GM06990 (cell line): ENCODE results near the gene AHNAK.

ENCODE experiments used
- DNase-seq: peaks from one replicate; pipeline ENCODE4 v3.0.0-alpha.2; 2011; ENCODE audit not compliant: insufficient read length; ENCODE audit errors: extremely low read depth
- H3K27me3 ChIP-seq: replicated peaks from 2 replicates; pipeline ENCODE4 v1.6.0; 2011; ENCODE audit warnings: low read length; ENCODE audit not compliant: control insufficient read depth, insufficient read depth
- H3K36me3 ChIP-seq: 2 replicates; pipeline ENCODE4 v1.5.1; 2011; ENCODE audit warnings: low read length; ENCODE audit not compliant: control insufficient read depth, insufficient read depth
- H3K4me3 ChIP-seq: replicated peaks from 2 replicates; pipeline ENCODE4 v1.5.1; 2011; ENCODE audit warnings: low read depth, mild to moderate bottlenecking, control low read depth, low read length
- CTCF ChIP-seq: IDR thresholded peaks from 2 replicates; pipeline ENCODE4 v1.5.1; 2011; ENCODE audit warnings: low read length, control low read depth, mild to moderate bottlenecking, inconsistent platforms; ENCODE audit not compliant: insufficient read depth, poor library complexity, severe bottlenecking

Gene AHNAK

GRCh38 chr11:62461740-62462507, 84.7 kb downstream of the AHNAK start:
- H3K4me3 ChIP-seq = no peak overlapping the region
- TF ChIP-seq CTCF = no peak
- no peak for DNase-seq
- no peaks in the 10 kb centered on the region for H3K36me3 ChIP-seq
- H3K27me3 ChIP-seq = no peaks in the 10 kb centered on the region; the same call in 1 of the 2 replicates

- H3K27me3 ChIP-seq = no peaks in the 10 kb centered on the region; the same call in 1 of the 2 replicates
- no peak for TF ChIP-seq CTCF
- no peaks in the 10 kb centered on the region for H3K36me3 ChIP-seq
- no peak for DNase-seq
- H3K4me3 ChIP-seq = no peak overlapping the region
Observed at GRCh38 chr11:62459080-62459479, 87.5 kb downstream of the AHNAK start.

- H3K36me3 ChIP-seq = no peaks in the 10 kb centered on the region
- no peak for TF ChIP-seq CTCF
- no peak for DNase-seq
- H3K27me3 ChIP-seq = no peaks in the 10 kb centered on the region; the same call in 1 of the 2 replicates
- no peak overlapping the region for H3K4me3 ChIP-seq
Observed at GRCh38 chr11:62458212-62459002, 88.2 kb downstream of the AHNAK start.

GRCh38 chr11:62457478-62457877, 89.1 kb downstream of the AHNAK start:
- no peak overlapping the region for H3K4me3 ChIP-seq
- no peak for DNase-seq
- no peaks in the 10 kb centered on the region for H3K36me3 ChIP-seq
- TF ChIP-seq CTCF = no peak
- no peaks in the 10 kb centered on the region; the same call in 1 of the 2 replicates for H3K27me3 ChIP-seq

GRCh38 chr11:62456630-62457029, 90.0 kb downstream of the AHNAK start:
- no peak for TF ChIP-seq CTCF
- Histone ChIP-seq H3K4me3 (no peak overlapping the region), H3K27me3 (no peaks in the 10 kb centered on the region; the same call in 1 of the 2 replicates), H3K36me3 (no peaks in the 10 kb centered on the region)
- DNase-seq = no peak
